ENCODE measurements around the gene TAMM41. TPM values are rescaled to one million over a fixed set of nuclear protein-coding genes. Genes with fewer than 3 reads are reported as not detected.
"Not testable (repeated sequence)": the region's sequence is repeated elsewhere in the genome, so short reads cannot be mapped to it uniquely, and the experiment has no call there.

Gene TAMM41
- total RNA-seq, 4 donors from 2014 or later, result 4.9 to 29.9 (median 19.1) TPM

DNA sequence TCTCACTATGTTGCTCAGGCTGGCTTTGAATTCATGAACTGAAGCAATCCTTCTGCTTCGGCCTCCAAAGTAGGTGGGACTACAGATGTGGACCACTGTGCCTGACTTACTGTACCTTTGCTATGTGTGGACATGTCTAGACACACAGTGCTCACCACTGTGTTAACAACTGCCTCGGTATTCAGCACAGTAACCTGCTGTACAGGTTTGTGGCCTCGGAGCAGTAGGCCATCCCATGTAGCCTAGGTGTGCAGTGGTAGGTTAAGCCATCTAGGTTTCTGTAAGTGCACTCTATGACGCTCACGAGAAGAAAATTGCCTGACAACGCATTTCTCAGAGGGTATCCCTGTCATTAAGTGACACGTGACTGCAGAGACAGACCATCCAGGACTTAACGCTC, 70.3 kb downstream of the TAMM41 start:
- no peaks in the 10 kb centered on the region for H3K36me3 ChIP-seq
- 96 to 100% methylated on average over 6 to 8 of the region's 8 CpGs for WGBS, 2 donors (ENCODE audit: low coverage in 1 of 2)
- no peaks in the 10 kb centered on the region for H3K9me3 ChIP-seq
- no peak for DNase-seq
- no peak overlapping the region for H3K27ac ChIP-seq
- intact Hi-C loops (cut with DNase I; ENCODE audit: low total_unique reads) (no loop called here), in situ Hi-C loops (cut with MboI; ENCODE audit: low pct_ligation_motif_present in 1 of 4, low pct_unique_long_range_greater_than_20kb in 1 of 4, low sequenced_read_pairs in 3 of 4) (no loop called here)
- H3K4me1 ChIP-seq, result peaks cover 0 to 5% (median under 1%) of the 10 kb centered on the region in 4 donors
- no peak overlapping the region for H3K4me3 ChIP-seq
- no peak for TF ChIP-seq POLR2A (IDR thresholded peaks at IDR 0.05)
- TF ChIP-seq, protein P1, sequence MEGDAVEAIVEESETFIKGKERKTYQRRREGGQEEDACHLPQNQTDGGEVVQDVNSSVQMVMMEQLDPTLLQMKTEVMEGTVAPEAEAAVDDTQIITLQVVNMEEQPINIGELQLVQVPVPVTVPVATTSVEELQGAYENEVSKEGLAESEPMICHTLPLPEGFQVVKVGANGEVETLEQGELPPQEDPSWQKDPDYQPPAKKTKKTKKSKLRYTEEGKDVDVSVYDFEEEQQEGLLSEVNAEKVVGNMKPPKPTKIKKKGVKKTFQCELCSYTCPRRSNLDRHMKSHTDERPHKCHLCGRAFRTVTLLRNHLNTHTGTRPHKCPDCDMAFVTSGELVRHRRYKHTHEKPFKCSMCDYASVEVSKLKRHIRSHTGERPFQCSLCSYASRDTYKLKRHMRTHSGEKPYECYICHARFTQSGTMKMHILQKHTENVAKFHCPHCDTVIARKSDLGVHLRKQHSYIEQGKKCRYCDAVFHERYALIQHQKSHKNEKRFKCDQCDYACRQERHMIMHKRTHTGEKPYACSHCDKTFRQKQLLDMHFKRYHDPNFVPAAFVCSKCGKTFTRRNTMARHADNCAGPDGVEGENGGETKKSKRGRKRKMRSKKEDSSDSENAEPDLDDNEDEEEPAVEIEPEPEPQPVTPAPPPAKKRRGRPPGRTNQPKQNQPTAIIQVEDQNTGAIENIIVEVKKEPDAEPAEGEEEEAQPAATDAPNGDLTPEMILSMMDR (IDR thresholded peaks at IDR 0.05), result no peak
- TF ChIP-seq POLR2AphosphoS5 (IDR thresholded peaks at IDR 0.05), result no peak
- TF ChIP-seq EP300 (IDR thresholded peaks at IDR 0.05; ENCODE audit: low read depth), result no peak
- no peaks in the 10 kb centered on the region for H3K27me3 ChIP-seq

DNA sequence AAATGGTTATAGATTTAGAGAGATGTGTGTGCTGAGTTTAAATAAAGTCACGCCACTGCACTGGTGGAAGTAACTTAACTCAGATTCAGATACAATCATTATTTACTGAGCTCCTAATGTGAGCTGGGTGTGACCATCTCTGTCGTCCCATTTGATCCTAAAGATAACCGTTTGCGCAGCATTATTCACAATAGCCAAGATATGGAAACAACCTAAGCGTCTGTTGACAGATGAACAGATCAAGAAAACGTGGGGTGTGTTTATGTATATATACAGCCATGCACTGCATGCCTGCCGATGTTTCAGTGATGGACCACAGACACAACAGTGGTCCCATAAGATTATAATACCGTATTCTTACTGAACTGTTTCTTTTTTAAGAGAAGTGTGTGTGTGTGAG, 71.2 kb downstream of the TAMM41 start:
- Histone ChIP-seq H3K27ac (no peak overlapping the region), H3K4me3 (no peak overlapping the region), H3K27me3 (no peaks in the 10 kb centered on the region), H3K9me3 (no peaks in the 10 kb centered on the region), H3K36me3 (no peaks in the 10 kb centered on the region), H3K4me1 (peaks cover 0 to 13% (median 8%) of the 10 kb centered on the region in 4 donors)
- in situ Hi-C loops (cut with MboI; ENCODE audit: low pct_ligation_motif_present in 1 of 4, low pct_unique_long_range_greater_than_20kb in 1 of 4, low sequenced_read_pairs in 3 of 4) (no loop called here), intact Hi-C loops (cut with DNase I; ENCODE audit: low total_unique reads) (no loop called here)
- TF ChIP-seq EP300 (IDR thresholded peaks at IDR 0.05; ENCODE audit: low read depth) (no peak), POLR2AphosphoS5 (IDR thresholded peaks at IDR 0.05) (no peak), POLR2A (IDR thresholded peaks at IDR 0.05) (no peak)
- TF ChIP-seq, protein P1 (IDR thresholded peaks at IDR 0.05), result no peak
- WGBS, 2 donors (ENCODE audit: low coverage in 1 of 2), result 67 to 85% methylated on average over 4 to 8 of the region's 8 CpGs
- no peak for DNase-seq

GRCh38 chr3:11774296-11774877, 72.3 kb downstream of the TAMM41 start:
- TF ChIP-seq POLR2AphosphoS5 (IDR thresholded peaks at IDR 0.05), result no peak
- TF ChIP-seq, protein P1 (IDR thresholded peaks at IDR 0.05), result peak in 3 of 5 experiments; percentile 39 to 45 (median 43)
- Histone ChIP-seq H3K4me3 (no peak overlapping the region), H3K36me3 (no peaks in the 10 kb centered on the region), H3K27ac (no peak overlapping the region), H3K27me3 (no peaks in the 10 kb centered on the region), H3K9me3 (no peaks in the 10 kb centered on the region), H3K4me1 (peaks cover 3 to 20% (median 10%) of the 10 kb centered on the region in 4 donors)
- DNase-seq, result peak; percentile 45
- intact Hi-C loops (cut with DNase I; ENCODE audit: low total_unique reads), result no loop called here
- in situ Hi-C loops (cut with MboI; ENCODE audit: low pct_ligation_motif_present in 1 of 4, low pct_unique_long_range_greater_than_20kb in 1 of 4, low sequenced_read_pairs in 3 of 4), result no loop called here
- WGBS, 2 donors (ENCODE audit: low coverage in 1 of 2), result 31% methylated on average over 2 of the region's 2 CpGs; no CpG with 5 or more reads in 1 of the 2 donors

DNA sequence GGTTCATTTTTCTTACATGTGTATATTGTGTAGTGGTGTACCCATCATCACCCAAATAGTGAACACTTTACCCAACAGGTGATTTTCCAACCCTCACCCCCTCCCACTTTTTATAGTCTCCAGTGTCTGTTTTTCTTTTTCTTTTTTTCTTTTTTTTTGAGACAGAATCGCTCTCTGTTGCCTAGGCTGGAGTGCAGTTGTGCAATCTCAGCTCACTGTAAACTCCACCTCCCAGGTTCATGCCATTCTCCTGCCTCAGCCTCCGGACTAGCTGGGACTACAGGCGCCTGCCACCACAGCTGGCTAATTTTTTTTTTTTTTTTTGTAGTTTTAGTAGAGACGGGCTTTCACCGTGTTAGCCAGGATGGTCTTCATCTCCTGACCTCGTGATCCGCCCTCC, 74.8 kb downstream of the TAMM41 start:
- H3K9me3 ChIP-seq; DNase-seq; in situ Hi-C loops (cut with MboI; ENCODE audit: low pct_ligation_motif_present in 1 of 4, low pct_unique_long_range_greater_than_20kb in 1 of 4, low sequenced_read_pairs in 3 of 4); H3K4me3 ChIP-seq; H3K36me3 ChIP-seq; H3K27me3 ChIP-seq; intact Hi-C loops (cut with DNase I; ENCODE audit: low total_unique reads): not testable (repeated sequence)
- peaks cover 3 to 20% (median 10%) of the 10 kb centered on the region in 4 donors for H3K4me1 ChIP-seq
- WGBS, 2 donors (ENCODE audit: low coverage in 1 of 2), result 81 to 91% methylated on average over 6 to 7 of the region's 7 CpGs
- peak overlapping the region in 1 of 4 donors; percentile 86 for H3K27ac ChIP-seq

Measured in transverse colon (tissue), 4 donors.